HCT116 (cell line): ENCODE measurements around the gene LRRC71. TPM values are rescaled to one million over a fixed set of nuclear protein-coding genes. Genes with fewer than 3 reads are reported as not detected.

Experiments
- ATAC-seq: fragments of 200-7000 bp; cut with Tn5 transposase; 2 replicates; pipeline ENCODE4 v1.9.1; 2020; ENCODE audit warnings: mild to moderate bottlenecking, moderate library complexity
- BruUV-seq: library from RNA; stranded (reverse); fragments of 400-500 nt; replicated peaks from 2 replicates; lab custom pipeline; 2021; lab: Mats Ljungman, UMichigan
- CTCF ChIA-PET: fragments of 300-600 bp; sonication (Branson Sonifier 250); formaldehyde crosslinking; loops from one replicate; lab custom pipeline; 2021; ENCODE audit warnings: antibody characterized with exemption; lab: Charles Lee
- POLR2A ChIA-PET: fragments of 300-600, 350-600 bp; sonication (Branson Sonifier 250); formaldehyde crosslinking; loops from one replicate; lab custom pipeline; 2021; ENCODE audit warnings: antibody characterized with exemption; lab: Charles Lee
- RAD21 ChIA-PET, 2 experiments: fragments of 300-600 bp; sonication (Branson Sonifier 250); formaldehyde crosslinking; loops; one replicate each; lab custom pipeline; 2023; ENCODE audit warnings: low total read pairs in 2 of 2; ENCODE audit not compliant: uncharacterized antibody in 2 of 2, unreplicated experiment in 2 of 2, low non-redundant PET in 1 of 2; lab: Charles Lee
- DNase-seq: peaks from one replicate; pipeline ENCODE4 v3.0.0-alpha.2; 2010; ENCODE audit warnings: low read depth, low spot score
- H2AFZ ChIP-seq: fragments of 200-600 bp; shearing (Covaris generic), sonication (generic); 2 replicates; pipeline ENCODE4 v1.6.1; 2017; ENCODE audit warnings: low read depth, mixed run types, mixed read lengths, antibody characterized with exemption, low read length; ENCODE audit not compliant: poor library complexity, severe bottlenecking
- H3K27ac ChIP-seq: 2 replicates; pipeline ENCODE4 v1.5.1; 2012; ENCODE audit warnings: low read depth, low read length
- H3K27me3 ChIP-seq: fragments of 200-600 bp; sonication (generic); 2 replicates; pipeline ENCODE4 v1.6.1; 2016; ENCODE audit warnings: mixed run types, low read length, mixed read lengths; ENCODE audit not compliant: insufficient read depth
- H3K36me3 ChIP-seq, 2 experiments: fragments of 200-500 bp in 1 of 2; fragments of 200-600 bp in 1 of 2; sonication (Bioruptor generic) in 1 of 2; sonication (generic) in 1 of 2; 2 replicates each; pipeline versions ENCODE4 v1.5.1 to v1.6.1; 2014 to 2016; ENCODE audit warnings: low read length in 2 of 2, inconsistent platforms in 1 of 2, mixed read lengths in 1 of 2, mixed run types in 1 of 2; ENCODE audit not compliant: insufficient read depth in 2 of 2, control insufficient read depth in 1 of 2
- H3K4me1 ChIP-seq, 2 experiments: fragments of 200-600 bp in 1 of 2; sonication (generic) in 1 of 2; 2 replicates each; pipeline versions ENCODE4 v1.5.1 to v1.6.1; 2012 to 2017; ENCODE audit warnings: low read length in 2 of 2, inconsistent platforms in 1 of 2, mild to moderate bottlenecking in 1 of 2, mixed read lengths in 1 of 2, mixed run types in 1 of 2, moderate library complexity in 1 of 2; ENCODE audit not compliant: insufficient read depth in 2 of 2, control insufficient read depth in 1 of 2
- H3K4me2 ChIP-seq: fragments of 200-600 bp; sonication (generic); 2 replicates; pipeline ENCODE4 v1.6.1; 2017; ENCODE audit warnings: mixed run types, low read length, mixed read lengths
- H3K4me3 ChIP-seq, 2 experiments: fragments of 200-600 bp in 1 of 2; sonication (generic) in 1 of 2; replicated peaks in 1 of 2; 2 replicates each; pipeline ENCODE4 v1.5.1; 2011 to 2016; ENCODE audit warnings: low read length in 2 of 2, control low read depth in 1 of 2, low read depth in 1 of 2, mild to moderate bottlenecking in 1 of 2, mixed read lengths in 1 of 2, mixed run types in 1 of 2
- H3K79me2 ChIP-seq: fragments of 200-600 bp; sonication (generic); 2 replicates; pipeline ENCODE4 v1.6.1; 2017; ENCODE audit warnings: mild to moderate bottlenecking, mixed run types, low read length, moderate library complexity, mixed read lengths; ENCODE audit not compliant: insufficient read depth
- H3K9ac ChIP-seq: fragments of 200-600 bp; sonication (generic); 2 replicates; pipeline ENCODE4 v1.6.1; 2016; ENCODE audit warnings: low read length, mixed read lengths
- H3K9me2 ChIP-seq: fragments of 200-600 bp; sonication (generic), shearing (Covaris generic); 2 replicates; pipeline ENCODE4 v1.6.1; 2017; ENCODE audit warnings: mixed run types, mild to moderate bottlenecking, moderate library complexity; ENCODE audit not compliant: insufficient read depth
- H3K9me3 ChIP-seq, 2 experiments: fragments of 200-500 bp in 1 of 2; fragments of 200-600 bp in 1 of 2; sonication (Bioruptor generic) in 1 of 2; sonication (generic) in 1 of 2; 2 replicates each; pipeline ENCODE4 v1.6.1; 2014 to 2017; ENCODE audit warnings: low read length in 2 of 2, mixed read lengths in 2 of 2, inconsistent platforms in 1 of 2, low read depth in 1 of 2, mild to moderate bottlenecking in 1 of 2, mixed run types in 1 of 2, moderate library complexity in 1 of 2; ENCODE audit not compliant: control insufficient read depth in 1 of 2, insufficient read depth in 1 of 2
- H4K20me1 ChIP-seq: fragments of 200-600 bp; sonication (generic), shearing (Covaris generic); 2 replicates; pipeline ENCODE4 v1.6.1; 2017; ENCODE audit warnings: mixed run types, mild to moderate bottlenecking, moderate library complexity; ENCODE audit not compliant: insufficient read depth
- EZH2 ChIP-seq: fragments of 200-600 bp; sonication (generic); IDR thresholded peaks from 2 replicates; pipeline ENCODE4 v1.6.1; 2017; ENCODE audit warnings: antibody characterized with exemption, mixed run types
- SP1 ChIP-seq: IDR thresholded peaks from 2 replicates; pipeline ENCODE4 v1.6.1; 2012; ENCODE audit warnings: low read depth
- ZBTB33 ChIP-seq: IDR thresholded peaks from 2 replicates; pipeline ENCODE4 v1.6.1; 2011; ENCODE audit warnings: mild to moderate bottlenecking, low read length, moderate library complexity; ENCODE audit not compliant: insufficient replicate concordance; ENCODE audit errors: extremely low read depth
- intact Hi-C: fragments of 100-400 bp; cut with micrococcal nuclease; formaldehyde crosslinking; loops from 2 replicates; pipeline ENCODE4 v1.10.0; 2022
- total RNA-seq: library from RNA; stranded (reverse); gene quantifications from one replicate; pipeline ENCODE4 v1.2.1, GENCODE V29; 2021; ENCODE audit not compliant: unreplicated experiment

LRRC71 gene
- total RNA-seq, 1 experiment from 2014 or later = not detected

GRCh38 chr1:156896490-156897033 is 23.9 kb upstream of the LRRC71 start (continued):
- TF ChIP-seq ZBTB33 = no peak
- TF ChIP-seq, all 23 proteins: peak for 2

GRCh38 chr1:156897078-156897825 is 23.2 kb upstream of the LRRC71 start:
- no peak overlapping the region for H2AFZ ChIP-seq
- no peaks in the 10 kb centered on the region for H3K9me3 ChIP-seq
- CTCF ChIA-PET = interaction anchor here (0.9 to 2.3 kb wide), 4 partner anchors 23 to 295 kb away, joined by 3 to 11 read pairs (median 5); no protein-coding TSS in a partner anchor
- H3K4me1 ChIP-seq = peaks cover 32 to 59% of the 10 kb centered on the region in 2 experiments
- no peak for TF ChIP-seq EZH2
- no peak for TF ChIP-seq SP1
- no peak for TF ChIP-seq ZBTB33
- H3K4me2 ChIP-seq = peak overlapping the region; percentile 83
- H4K20me1 ChIP-seq = no peaks in the 10 kb centered on the region
- DNase-seq (no peak), ATAC-seq (peak; percentile 58)
- no peaks in the 10 kb centered on the region for H3K27me3 ChIP-seq
- peak overlapping the region; percentile 88 for H3K27ac ChIP-seq
- no peaks in the 10 kb centered on the region for H3K79me2 ChIP-seq
- H3K36me3 ChIP-seq = no peaks in the 10 kb centered on the region
- BruUV-seq = no TSS peak
- POLR2A ChIA-PET = interaction anchor here (0.6 kb wide), 1 partner anchor 798 kb away, joined by 3 read pairs; no protein-coding TSS in a partner anchor
- peak overlapping the region; percentile 1 to 48; a peak in 3 of 4 replicates for H3K4me3 ChIP-seq
- H3K9ac ChIP-seq = peak overlapping the region; percentile 65
- H3K9me2 ChIP-seq = no peaks in the 10 kb centered on the region
- intact Hi-C loops = no loop called here
- RAD21 ChIA-PET = no interaction called here
